OCI-LY3 (cell line): Measurements from ENCODE around the gene E2F3.

Experiments
- EZH2phosphoT487 ChIP-seq: fragments of 200-600 bp; shearing (Covaris generic); IDR thresholded peaks from 2 replicates; pipeline ENCODE4 v1.6.1; 2018; ENCODE audit warnings: antibody characterized with exemption, mixed run types, low read depth
- TF ChIP-seq, protein P1 (sequence below): fragments of 200-600, 300-600 bp; sonication (generic); IDR thresholded peaks from 2 replicates; pipeline ENCODE4 v1.5.1; 2014; ENCODE audit warnings: antibody characterized with exemption, low read length, low read depth

- TF ChIP-seq EZH2phosphoT487: no peak
- TF ChIP-seq, protein P1, sequence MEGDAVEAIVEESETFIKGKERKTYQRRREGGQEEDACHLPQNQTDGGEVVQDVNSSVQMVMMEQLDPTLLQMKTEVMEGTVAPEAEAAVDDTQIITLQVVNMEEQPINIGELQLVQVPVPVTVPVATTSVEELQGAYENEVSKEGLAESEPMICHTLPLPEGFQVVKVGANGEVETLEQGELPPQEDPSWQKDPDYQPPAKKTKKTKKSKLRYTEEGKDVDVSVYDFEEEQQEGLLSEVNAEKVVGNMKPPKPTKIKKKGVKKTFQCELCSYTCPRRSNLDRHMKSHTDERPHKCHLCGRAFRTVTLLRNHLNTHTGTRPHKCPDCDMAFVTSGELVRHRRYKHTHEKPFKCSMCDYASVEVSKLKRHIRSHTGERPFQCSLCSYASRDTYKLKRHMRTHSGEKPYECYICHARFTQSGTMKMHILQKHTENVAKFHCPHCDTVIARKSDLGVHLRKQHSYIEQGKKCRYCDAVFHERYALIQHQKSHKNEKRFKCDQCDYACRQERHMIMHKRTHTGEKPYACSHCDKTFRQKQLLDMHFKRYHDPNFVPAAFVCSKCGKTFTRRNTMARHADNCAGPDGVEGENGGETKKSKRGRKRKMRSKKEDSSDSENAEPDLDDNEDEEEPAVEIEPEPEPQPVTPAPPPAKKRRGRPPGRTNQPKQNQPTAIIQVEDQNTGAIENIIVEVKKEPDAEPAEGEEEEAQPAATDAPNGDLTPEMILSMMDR: no peak
These were observed 13.0 kb downstream of the E2F3 start for GRCh38 chr6:20414711-20415110.
